Ovary (tissue), 3 donors: ENCODE results near the gene SUPT6H.

ENCODE experiments used
- CTCF ChIP-seq, 3 donors: fragments of 450-650 bp in 2 of 3; fragments of 200-600 bp in 1 of 3; IDR thresholded peaks; one replicate each; pipeline versions ENCODE4 v1.5.1 to v1.8.0; 2016 to 2022; ENCODE audit warnings: antibody characterized with exemption in 3 of 3, mild to moderate bottlenecking in 1 of 3
- EP300 ChIP-seq: sonication (generic); formaldehyde crosslinking; IDR thresholded peaks from one replicate; pipeline ENCODE4 v1.6.1; 2017; ENCODE audit warnings: antibody characterized with exemption
- POLR2A ChIP-seq: fragments of 450-650 bp; IDR thresholded peaks from one replicate; pipeline ENCODE4 v1.6.1; 2017; ENCODE audit warnings: antibody characterized with exemption, mild to moderate bottlenecking, moderate library complexity
- donor health status: DM: no; HTN: no; CAD: no.

- TF ChIP-seq CTCF (IDR thresholded peaks at IDR 0.05), result no peak
- no peak for TF ChIP-seq POLR2A
- no peak for TF ChIP-seq EP300
These were observed 76.8 kb downstream of the SUPT6H start for GRCh38 chr17:28738680-28739384.
